Fibroblast of gingiva (primary cell): ENCODE measurements around the gene SASH1.
A peak's percentile ranks its signal among the peaks of the same experiment; 100 is the strongest.

ENCODE experiments used
- DNase-seq: peaks from one replicate; pipeline ENCODE4 v3.0.0-alpha.2; 2011; ENCODE audit warnings: low read depth

The SASH1 gene

DNA sequence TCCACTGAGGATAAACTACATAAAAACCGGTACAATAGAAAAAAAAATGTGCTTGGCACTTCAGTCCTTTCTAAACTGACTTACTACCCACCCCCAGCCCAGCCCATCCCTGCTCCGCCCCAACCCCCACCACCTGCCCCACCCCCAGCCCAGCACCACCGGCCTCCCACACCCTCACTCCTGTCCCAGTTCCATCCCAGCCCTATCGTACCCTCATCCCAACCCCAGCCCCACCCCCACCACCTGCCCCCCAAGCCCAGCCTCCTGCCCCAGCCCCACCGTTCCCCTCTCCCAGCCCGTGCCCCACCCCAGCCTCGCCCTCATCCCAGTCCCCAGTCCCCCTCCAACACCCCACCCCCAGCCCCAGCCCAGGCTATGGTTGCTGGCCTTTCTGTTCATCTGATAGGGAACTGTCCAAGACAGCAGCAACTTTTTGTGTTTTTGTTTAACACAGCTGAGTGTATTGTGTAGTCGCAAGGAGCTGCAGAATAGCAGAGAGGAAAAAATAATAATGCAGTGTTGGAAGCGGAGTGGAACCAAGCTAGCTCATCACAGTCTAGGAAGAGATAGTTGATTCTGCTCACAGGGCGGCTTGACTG lies 61.9 kb downstream of the SASH1 start:
- DNase-seq, result no peak

DNA sequence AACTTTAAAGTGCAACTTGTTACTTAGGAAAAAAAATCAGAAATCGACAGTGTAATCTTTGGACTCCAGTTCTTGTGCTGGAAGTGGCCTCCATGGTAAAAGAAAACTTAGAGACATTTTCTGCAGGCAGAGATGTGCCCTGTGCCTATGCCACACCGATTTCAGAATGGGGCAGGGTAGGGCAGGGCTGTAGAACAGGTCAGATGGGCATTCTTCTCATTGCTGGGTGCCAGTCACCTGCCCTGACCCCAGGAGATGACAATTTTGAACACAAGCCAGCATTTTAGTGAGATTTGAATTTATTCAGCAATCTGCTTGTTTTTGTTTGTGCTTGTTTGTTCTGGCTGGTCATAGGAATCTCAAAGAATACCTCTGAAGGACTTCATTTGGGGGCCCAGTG lies 63.3 kb downstream of the SASH1 start:
- no peak for DNase-seq

DNA sequence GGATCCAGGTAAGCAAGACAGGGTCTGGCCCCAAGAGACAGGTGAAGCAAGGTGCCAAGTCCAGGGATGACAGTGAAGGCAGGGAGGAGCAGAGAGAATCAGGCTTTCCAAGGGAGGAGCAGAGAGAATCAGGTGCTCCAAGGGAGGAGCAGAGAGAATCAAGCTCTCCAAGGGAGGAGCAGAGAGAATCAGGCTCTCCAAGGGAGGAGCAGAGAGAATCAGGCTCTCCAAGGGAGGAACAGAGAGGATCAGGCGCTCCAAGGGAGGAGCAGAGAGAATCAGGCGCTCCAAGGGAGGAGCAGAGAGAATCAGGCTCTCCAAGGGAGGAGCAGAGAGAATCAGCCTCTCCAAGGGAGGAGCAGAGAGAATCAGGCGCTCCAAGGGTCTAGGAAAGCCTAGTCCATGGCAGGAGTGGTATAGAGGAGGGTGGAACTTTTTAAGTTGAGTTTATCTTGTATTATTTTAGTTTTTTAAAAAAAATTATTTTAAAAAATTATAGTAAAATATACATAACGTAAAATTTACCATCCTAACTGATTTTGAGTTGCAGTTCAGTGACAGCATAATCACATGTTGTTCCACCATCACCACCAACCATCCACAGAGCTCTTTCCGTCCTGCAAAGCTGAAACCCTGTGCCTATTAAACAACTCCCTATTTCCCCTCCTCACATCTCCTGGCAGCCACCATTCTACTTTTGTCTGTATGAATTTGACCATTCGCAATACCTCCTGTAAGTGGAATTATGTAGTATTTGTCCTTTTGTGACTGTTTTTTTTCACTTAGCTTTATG lies 64.1 kb downstream of the SASH1 start:
- no peak for DNase-seq

DNA sequence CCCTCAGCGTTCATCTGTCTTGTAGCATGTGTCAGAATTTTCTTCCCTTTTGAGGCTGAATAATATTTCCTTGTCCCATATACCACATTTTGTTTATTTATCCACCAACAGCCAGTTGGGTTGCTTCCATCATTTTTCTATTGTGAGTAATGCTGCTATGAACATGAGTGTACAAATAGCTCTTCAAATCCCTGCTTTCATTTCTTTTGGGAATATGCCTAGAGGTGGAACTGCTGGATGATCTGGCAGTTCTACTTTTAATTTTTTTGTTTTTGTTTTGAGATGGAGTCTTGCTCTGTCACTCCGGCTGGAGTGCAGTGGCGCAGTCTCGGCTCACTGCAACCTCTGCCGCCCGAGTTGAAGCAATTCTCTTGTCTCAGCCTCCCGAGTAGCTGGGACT lies 64.7 kb downstream of the SASH1 start:
- DNase-seq, result peak; percentile 97

DNA sequence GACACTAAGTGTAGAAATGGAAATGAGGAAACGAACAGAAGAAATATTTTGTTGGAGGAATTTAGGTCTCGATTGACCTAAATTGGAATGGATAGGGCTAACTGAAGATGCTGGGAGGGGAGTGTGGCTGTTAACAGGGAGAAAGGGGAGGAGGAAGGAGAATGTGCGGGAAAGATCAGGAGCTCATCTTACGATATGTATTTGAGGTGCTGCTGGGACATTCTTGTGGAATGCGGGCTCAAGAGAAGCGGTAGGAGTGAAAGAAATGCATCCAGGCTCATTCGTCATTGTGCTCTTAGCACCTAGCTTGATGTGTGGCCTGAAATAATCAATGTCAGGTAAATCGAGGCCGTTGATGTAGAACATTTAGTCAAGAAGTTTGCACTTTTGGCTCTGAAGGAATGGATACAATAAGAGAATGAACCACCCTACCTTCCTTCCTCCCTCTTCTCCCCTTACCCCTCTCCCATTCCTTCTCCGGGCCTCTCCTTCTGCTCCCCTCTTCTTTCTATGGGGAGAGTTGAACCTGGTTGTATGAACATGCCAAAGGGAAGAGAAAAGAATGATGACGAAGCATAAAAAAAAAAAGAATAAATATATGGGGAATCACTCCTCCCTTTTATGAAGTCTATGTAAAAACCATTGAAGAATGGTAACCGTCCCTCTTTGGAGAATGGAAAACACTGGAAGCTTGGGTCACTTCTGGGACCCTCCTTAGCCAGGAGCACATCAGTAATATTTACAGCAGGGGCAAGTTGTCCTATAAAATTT lies 70.9 kb downstream of the SASH1 start:
- no peak for DNase-seq

DNA sequence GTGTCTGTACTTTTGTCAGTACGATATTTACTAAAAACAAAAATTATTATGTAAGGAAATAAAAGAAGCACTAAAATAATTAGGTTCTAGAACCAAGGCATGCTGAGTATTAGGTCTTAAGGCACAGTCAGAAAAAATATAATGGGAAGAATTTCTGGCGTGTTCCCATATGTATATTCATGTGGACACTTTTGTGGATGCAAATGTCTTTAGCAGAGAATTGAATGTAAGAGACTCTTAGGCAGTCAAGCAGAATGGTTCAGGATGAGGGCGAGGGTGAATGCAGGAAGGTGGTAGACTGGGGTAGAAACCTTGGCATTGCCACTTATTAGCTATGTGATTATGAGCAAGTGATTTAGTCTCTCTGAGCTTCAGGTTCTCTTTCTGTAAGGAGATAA lies 71.5 kb downstream of the SASH1 start:
- no peak for DNase-seq

DNA sequence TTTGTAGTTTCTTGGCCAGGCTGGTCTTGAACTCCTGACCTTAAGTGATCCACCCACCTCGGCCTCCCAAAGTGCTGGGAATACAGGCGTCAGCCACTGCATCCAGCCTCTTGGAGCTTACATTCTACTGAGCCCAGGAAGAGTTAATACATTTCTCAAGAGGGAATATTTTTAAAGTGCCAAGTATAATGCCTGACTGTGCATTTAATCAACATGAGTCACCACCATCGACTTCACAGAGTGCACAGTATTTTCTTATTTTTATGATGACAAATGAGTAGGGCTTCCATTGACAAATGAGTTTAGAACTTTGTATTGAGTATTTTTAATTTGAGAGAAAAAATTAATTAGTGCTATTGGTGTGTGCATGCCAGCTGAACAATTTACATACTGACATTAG lies 72.2 kb downstream of the SASH1 start:
- DNase-seq, result peak; percentile 77

DNA sequence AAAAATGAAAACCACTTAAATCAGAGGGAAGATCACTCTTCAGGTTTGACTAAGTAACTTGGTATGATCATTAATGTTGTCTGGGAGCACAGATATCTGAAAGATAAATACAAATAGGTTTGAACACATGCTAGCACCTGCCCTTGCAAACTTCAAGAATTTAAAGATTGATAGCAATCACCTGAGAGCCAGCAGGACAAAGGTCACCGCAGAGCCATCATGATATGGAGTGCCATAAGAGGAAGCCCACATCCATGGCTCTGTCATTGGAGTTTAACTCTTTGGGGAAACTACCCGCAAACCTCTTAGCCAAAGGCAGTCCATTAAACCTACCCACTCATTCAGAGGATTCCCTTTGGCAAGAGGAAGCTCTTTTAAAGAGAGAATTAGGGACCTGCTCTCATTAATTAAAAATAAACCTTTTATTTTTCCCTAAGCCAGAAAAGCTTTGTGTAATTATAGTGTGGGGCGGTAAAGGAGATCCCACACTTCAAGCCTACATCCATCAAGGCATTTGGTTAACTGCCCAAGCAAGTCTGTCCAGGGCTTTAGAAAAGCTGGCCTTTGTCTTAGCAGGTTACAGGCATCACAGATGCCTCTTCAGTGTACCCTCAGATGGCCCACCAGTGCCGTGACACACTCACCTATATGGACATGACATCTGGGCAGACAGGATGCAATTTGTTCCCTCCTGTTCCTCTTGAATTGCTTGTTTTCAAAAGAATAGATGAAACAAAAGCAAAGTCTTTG lies 73.0 kb downstream of the SASH1 start:
- DNase-seq, result no peak

DNA sequence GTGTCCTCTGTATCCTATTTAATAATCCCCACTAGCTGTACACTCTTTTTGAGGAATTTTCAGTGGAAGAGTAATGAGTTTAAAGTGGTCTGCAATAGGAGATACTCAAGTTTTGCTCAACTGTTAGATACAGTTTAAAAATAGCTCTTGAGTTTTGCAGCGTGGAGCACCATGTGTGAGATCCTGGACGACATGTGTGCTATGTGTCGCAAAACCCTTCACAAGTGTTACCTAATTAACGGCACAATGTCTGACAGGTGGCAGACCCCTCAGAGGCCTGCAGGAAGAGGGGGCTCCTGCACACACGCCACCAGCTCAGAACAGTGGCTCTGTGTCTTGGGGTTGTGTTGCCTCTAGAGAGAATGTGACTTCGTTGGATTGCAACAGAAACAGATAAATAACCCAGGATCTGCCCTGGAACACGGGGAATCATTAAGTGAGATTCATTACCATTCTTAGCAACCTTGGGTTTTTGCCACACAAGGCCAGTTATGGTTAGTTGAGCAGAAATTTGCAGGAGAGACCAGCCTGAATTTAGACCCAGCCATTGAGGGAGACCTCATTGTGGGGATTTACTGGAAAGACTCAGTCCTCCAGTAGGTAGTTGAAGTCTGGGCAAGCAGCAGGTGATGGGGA lies 73.8 kb downstream of the SASH1 start:
- no peak for DNase-seq

DNA sequence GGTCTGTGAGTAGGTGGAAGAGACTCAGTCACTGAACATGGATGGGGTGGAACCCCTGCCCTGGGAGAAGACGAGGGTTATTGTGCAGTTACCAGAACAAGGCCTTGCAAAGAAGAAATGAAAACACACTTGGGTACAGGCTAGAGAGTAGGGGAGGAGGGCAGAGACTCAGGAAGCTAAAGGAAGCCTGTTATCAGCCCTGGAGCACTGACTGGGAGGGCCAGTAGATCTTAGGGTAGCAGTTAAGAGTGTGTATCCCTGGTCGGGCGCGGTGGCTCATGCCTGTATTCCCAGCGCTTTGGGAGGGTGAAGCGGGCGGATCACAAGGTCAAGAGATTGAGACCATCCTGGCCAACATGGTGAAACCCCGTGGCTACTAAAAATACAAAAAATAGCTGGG lies 74.4 kb downstream of the SASH1 start:
- DNase-seq, result no peak

DNA sequence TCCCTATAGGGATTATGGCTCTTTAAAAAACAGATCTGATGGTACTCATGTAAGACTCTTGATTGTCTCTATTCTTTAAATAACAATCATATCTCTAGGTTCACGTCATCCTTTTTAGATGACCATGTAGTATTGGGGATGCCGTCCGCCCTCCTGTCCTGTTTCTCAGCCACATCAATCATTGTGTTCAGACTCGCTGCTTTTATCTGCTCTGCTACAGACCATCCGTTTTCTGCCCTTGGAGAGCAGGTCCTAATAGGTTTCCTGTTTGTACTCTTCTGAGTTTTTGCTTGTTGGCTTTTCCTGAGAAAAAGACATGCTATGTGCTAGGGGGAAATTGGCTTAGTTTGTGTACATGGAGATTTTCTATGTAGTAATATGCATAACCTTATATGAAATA lies 76.8 kb downstream of the SASH1 start:
- DNase-seq, result no peak

DNA sequence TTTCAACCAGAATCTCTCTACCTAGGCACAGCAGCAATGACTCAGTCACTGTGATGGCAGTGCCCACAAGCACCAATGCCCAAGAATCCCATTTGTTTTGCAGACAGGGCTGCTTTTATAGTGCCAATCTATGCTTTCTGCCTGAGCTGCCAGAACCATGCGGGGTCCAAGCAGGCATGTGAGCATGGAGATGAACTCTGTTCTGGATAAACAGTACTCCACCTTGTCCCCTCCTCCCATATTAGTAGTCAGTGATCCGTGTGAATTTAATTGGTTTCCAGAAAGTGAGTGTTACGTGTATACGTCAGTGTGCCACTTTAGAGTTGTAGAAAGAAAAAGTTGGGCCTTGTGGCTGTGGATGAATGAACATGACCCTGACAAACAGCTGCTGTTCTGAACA lies 79.4 kb downstream of the SASH1 start:
- DNase-seq, result no peak

DNA sequence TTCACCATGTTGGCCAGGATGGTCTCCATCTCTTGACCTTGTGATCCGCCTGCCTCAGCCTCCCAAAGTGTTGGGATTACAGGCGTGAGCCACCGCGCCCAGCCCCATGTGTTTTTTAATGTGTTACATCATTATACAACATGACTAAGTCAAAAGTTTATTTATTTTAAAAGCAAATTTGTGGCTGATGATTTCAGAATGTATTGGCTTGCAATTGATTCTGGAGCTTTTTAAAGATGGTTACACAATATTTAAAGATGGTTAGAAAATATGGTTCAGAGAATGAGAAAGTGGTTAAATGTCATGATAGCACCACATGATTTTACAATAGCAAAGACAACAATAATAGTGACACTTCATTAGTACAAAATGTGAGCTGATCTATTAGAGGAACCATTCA lies 80.5 kb downstream of the SASH1 start:
- peak; percentile 71 for DNase-seq

DNA sequence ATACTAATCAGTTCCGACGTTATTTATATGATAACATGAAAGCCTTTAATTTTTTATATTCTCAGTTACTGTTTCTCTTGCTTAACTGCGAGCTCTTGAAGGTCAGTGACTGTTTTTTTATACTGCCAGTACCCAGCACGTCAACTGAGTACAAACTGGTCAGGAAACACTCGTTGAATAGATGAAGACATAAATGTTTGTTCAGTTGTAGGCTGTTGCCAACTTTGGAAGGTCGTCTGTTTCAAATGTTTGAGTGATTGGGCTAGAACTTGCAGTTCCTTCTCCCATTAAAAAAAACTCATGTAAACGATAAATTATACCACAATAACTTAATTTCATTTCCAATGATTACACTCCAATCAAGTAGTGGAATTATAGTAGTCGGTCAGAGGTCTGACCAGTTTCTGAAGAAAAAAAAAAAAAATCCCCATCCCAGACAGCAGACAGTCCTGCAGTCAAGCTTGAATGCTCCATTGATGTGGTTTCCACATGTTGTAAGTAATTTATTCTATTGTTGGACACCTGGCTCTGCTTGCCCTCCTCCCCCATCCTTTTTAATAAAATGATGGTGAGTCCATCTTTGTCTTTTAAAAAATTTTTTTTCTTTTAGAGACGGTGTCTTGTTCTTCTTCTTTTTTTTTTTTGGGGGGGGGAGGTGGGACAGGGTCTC lies 81.1 kb downstream of the SASH1 start:
- peak; percentile 90 for DNase-seq

DNA sequence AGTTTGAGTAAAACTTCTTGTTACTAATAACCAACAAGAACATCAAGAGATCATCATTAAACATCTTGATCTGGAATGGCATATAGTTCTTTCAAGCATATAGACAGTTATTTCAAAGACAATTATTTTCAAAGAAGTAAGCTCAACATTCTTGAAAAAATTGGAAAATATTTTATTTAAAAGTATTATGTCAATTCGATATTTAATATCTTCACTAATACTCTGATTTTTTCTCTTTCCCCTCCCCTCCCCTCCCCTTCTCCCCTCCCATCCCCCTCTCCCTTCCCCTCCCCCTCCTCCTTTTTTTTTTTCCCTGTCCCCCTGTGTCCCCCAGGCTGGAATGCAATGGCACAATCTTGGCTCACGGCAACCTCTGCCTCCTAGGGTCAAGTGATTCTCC lies 82.8 kb downstream of the SASH1 start:
- DNase-seq, result no peak

DNA sequence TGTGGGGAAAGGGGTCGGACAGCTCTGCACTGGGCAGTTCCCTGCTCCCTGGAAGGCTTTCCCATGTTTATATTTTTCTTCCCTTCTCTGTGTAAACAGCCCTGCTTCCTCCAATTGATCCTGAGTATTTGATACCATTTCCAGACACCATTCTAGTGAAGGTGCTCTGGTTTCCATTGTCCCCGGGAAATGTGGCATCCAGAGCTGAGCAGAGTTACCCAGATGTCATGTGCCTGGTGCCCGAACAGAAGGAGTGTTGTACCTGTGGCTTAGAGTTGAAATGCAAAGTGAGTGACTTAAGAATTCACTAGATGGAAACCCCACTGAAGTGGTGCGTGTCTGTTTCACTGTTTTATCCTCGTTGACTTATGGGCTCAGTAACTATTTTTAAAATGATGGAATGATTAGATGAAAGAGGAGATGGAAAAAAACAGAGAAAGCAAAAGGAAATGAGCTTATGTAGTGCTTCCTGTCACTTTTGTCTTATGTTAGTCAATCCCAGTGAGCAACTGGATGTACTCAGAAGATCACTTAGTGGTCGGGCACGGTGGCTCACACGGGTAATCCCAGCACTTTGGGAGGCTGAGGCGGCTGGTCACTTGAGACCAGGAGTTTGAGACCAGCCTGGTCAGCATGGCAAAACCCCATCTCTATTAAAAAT lies 83.8 kb downstream of the SASH1 start:
- no peak for DNase-seq

DNA sequence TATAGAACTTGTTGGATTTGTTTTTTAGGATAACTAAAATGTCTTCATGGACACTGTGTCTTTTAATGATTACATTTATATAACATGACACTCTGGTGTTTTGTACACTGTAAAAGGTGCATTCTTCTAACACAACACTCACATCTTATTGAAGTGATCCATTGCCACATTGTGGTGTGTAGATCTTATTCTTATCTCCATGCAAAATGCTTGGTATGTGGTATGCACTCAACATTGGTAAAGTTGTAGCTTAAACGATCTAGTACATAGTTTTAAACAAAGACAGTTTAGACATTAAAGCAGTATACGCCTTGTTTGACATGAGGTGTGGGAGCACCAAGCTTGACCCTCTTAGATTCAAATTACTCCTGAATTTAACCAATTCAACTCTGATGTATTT lies 84.7 kb downstream of the SASH1 start:
- DNase-seq, result no peak

DNA sequence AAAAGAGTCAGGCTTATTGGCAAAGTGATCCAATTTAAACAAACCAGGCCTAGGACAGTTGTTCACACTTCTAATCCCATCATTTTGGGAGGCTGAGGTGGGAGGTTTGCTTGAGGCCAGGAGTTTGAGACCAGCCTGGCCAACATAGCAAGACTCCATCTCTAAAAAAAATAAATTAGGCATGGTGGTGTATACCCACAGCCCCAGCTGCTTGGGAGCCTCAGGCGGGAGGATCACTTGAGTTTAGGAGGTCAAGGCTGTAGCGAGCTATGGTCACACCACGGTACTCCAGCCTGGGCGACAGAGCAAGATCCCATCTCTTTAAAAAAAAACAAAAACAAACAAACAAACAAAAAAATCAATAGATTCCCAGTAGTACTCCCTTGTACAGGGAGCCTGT lies 86.8 kb downstream of the SASH1 start:
- DNase-seq, result no peak

DNA sequence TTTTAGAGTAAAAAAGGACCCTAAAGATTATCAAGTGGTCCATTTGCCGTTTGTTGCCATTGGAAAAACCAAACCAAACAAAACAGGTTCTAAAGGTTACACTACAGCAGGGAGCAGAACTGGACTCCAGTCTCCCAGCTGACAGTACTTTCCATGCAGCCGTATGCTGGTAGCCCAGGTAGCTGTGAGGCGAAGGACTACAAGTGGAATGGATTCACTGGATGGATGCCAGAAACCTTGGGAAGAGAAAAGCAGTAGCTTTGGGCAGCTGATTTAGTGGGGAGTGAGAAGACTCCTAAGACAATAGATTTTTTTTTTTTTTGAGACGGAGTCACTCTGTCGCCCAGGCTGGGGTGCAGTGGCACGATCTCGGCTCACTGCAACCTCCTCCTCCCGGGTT lies 88.3 kb downstream of the SASH1 start:
- no peak for DNase-seq

DNA sequence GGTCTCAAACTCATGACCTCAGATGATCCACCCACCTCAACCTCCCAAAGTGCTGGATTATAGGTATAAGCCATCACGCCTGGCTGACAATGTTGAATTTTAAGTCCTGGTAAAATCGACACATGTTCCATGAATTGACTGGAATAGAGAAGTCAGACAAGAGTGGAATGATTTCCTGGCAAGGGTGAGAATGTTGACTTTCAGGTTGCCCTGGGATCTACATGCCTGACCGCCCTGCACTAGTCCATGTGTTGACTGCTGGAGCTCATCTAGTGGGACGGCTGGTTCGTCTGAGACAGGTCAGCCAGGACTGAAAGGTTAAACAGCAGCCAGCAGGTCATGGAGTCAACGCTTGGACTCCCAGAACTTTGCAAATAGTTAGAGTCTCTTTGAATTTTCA lies 88.8 kb downstream of the SASH1 start:
- DNase-seq, result no peak

DNA sequence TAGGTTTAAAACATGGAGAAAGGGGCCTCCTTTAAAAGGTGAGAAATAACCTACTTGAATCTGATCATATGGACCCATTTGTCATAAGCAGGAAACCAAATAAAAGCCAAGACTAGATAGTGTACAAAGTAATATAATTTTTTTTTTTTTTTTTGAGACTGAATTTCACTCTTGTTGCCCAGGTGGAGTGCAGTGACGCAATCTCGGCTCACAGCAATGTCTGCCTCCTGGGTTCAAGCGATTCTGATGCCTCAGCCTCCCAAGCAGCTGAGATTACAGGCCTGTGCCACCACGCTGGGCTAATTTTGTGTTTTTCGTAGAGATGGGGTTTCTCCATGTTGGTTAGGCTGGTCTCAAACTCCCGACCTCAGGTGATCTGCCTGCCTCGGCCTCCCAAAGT lies 89.2 kb downstream of the SASH1 start:
- DNase-seq, result no peak
